GM18868 (cell line): Measurements from ENCODE around the gene DDX10.
A peak's percentile ranks its signal among the peaks of the same experiment; 100 is the strongest.
"Not testable (repeated sequence)": the region's sequence is repeated elsewhere in the genome, so short reads cannot be mapped to it uniquely, and the experiment has no call there.

Source experiments
- ATAC-seq: cut with Tn5 transposase; IDR thresholded peaks from one replicate; pipeline ENCODE4 v1.9.1; 2021; ENCODE audit warnings: mild to moderate bottlenecking, moderate library complexity; ENCODE audit not compliant: unreplicated experiment

The DDX10 gene

DNA sequence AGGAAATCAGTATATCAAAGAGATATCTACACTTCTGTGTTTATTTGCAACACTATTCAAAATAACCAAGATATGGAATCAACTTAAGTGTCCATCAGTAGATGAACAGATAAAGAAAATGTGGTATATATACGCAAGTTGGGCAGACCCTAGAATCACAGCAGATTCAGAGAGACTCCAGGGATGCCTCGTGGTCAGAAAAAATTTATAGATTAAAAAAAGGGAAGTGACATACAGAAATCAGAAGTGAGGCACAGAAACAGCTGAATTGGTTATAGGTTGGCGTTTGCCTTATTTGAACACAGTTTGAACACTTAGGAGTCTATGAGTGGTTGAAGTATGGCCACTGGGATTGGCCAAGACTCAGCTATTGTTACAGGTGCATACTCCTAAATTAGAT, 10.8 kb upstream of the DDX10 start:
- ATAC-seq, result not testable (repeated sequence)

DNA sequence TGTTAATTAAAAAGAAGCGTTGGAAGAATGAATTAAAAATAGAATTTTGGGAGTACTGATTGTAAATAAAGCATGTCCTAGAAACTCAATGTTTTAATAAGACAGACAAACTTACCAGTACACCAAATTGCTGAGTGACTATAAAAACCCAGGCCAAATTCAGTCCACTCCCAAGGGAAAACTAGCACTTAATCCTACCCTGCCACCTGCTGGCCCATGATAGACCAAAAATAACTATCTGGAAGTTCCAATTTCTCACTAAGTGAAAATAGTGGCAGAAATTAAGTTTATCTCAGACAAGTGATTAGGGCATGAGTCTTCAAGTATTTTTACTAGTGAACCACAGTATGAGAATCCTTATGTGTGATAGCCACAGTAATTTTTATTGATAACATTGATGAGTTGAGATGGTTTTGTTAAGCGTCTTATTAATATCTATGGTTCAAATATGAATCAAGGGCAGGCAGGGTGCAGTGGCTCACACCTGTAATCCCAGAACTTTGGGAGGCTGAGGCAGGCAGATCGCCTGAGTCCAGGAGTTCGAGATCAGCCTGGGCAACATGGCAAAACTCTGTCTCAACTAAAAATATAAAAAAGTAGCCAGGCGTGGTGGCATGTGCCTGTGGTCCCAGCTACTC, 9.8 kb upstream of the DDX10 start:
- peak; percentile 48 for ATAC-seq

DNA sequence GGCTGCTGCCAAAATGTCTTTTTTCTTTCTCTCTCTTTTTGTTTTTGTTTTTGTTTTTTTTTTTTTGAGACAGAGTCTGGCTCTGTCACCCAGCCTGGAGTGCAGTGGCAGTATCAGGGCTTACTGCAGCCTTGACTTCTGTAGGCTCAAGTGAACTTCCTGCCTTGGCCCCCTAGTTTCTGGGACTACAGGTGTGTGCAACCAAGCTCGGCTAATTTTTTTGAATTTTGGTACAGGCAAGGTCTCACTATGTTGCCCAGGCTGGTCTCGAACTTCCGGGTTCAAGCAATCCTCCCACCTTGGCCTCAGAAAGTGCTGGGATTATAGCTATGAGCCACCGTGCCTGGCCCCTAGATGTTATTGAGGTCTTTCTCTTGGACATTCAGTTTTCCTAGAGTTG, 2.2 kb upstream of the DDX10 start:
- ATAC-seq, result no peak

DNA sequence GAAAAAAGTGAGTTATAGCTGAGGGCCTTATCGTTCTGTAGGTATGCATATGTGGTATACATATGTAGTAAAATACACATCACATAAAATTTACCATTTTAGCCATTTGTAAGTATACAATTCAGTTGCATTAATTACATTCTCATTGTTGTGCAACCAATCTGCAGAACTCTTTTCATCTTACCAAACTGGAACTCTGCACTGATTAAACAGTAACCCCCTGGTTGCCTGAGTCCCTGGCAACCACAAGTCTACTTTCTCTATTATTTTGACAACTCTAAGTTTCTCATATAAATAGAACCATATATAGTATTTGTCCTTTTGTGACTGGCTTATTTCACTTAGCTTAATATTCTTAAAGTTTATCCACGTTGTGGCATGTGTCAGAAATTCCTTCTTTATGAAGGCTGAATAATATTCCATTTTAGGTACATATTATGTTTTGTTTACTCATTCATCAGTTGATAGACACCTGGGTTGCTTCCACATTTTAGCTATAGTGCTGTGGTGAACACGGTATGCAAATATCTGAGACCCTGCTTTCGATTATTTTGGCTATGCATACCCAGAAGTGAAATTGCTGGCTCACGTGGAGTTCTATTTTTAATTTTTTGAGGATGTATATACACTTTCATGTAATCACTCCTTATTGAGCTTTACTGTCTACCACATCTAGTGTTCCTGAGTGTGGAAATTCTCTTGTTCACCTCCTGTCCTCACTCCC, 1.6 kb upstream of the DDX10 start:
- ATAC-seq, result no peak

DNA sequence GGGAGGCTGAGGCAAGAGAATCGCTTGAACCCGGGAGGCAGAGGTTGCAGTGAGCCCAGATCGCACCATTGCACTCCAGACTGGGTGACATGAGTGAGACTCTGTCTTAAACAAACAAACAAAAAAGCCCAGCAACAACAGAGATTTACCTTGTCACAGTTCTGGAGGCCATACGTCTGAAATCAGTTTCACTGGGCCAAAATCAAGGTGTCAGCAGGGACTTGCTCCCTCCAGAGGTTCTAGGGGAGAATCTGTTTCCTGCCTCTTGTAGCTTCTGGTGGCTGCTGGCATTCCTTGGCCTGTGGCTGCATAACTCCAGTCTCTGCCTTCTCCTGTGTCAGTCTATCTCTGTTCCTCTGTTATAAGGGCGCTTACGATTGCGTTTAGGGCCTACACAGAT, 1.5 kb downstream of the DDX10 start:
- no peak for ATAC-seq

DNA sequence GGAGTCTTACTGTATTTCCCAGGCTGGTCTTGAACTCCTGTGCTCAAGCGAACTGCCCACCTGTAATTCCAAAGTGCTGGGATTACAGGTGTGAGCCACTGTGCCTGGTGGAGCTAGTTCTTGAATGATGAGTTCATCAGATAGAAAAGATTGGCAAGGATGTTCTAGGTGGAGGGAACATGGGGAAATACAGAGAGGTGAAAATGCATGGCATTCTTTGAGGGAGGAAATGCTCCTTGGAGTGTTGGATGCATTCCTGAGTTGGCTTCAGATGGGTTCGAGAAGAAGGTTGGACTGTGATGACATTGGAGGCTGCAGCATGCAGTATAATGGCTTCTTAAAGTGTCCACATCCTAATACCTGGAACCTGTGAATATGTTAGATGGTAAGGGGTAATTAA, 4.4 kb downstream of the DDX10 start:
- ATAC-seq, result no peak

DNA sequence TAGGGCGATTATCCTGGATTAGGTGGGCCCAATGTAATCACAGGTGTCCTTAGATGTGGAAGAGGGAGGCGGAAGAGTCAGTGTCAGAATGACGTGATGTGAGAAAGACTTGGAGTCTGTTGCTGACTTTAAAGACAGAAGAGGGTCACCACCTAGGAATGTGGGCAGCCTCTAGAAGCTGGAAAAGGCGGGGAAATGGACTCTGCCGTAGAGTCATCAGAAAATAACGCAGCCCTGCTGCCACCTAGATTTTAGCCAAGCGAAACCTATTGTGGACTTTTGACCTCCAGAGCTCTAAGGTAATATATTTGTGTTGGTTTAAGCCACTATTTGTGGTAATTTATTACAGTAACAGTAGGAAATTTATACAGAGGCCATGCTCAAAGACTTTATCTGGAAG, 4.8 kb downstream of the DDX10 start:
- no peak for ATAC-seq

DNA sequence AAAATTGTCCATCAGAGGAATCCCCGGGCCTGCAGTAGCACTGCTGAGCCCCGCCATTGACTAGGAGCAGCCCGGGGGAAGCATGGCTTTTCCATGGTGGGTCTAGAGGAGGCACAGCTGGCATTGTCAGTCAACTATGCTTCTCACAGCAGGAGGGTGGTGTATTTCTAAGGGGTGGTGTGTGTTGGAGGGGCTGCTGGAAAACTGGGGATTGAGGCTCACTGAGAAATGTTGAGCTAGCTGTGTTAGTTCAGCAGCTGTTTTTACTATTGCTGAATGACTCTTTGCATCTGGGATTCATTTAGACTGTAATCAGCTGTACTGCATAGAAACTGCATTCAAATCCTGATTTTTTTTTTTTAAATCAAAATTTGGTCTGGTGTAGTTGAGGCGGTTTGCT, 5.6 kb downstream of the DDX10 start:
- no peak for ATAC-seq

DNA sequence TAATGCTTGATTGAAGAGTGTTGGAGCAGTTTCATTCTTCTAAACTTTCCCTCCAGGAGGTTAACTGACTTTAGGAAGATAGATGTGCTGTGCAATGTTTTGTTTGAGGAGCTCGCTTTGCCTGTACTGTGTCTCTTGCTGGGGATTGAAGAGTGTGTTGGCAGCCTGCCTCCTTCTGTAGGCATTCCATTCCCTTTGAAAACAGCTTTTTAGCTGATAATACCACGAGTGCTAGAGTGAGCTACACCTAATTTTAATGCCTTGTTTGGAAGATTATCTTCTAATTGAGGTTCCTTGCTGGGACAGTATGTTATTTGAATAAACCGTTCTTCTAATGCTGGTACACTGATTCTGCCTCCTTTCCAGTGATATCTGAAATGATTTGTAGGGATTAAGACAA, 7.2 kb downstream of the DDX10 start:
- ATAC-seq, result no peak

DNA sequence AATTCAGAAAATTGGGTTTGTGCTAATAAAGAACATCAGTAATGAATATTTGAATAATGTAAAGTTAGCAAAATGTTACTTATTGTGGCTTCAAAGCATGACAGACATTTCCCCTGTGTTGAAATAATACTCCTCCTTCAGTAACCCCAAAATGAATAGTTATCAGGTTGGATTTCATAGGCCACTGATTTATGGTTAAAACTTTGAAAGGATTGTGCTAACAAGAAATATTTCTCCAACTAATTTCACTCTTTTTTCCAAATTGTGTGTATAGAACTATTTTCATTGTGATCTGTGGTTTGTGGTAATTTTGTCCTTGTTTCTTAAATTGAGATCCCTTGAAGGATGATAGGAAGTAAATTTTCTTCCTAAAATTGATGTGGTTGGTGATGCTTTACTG, 7.9 kb downstream of the DDX10 start:
- no peak for ATAC-seq

DNA sequence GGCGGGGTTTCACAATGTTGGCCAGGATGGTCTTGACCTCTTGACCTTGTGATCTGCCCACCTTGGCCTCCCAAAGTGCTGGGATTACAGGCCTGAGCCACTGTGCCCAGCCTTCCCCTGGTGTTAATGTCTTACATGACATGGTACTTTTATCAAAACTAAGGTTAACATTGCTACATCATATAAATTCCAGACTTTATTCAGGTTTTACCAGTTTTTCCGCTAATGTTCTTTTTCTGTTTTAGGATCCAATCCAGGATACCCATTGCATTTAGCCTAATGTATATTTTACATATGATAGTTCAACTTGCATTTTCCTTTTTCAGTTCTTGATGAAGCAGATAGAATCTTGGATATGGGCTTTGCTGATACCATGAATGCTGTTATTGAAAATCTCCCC, 14.2 kb downstream of the DDX10 start:
- ATAC-seq, result no peak

DNA sequence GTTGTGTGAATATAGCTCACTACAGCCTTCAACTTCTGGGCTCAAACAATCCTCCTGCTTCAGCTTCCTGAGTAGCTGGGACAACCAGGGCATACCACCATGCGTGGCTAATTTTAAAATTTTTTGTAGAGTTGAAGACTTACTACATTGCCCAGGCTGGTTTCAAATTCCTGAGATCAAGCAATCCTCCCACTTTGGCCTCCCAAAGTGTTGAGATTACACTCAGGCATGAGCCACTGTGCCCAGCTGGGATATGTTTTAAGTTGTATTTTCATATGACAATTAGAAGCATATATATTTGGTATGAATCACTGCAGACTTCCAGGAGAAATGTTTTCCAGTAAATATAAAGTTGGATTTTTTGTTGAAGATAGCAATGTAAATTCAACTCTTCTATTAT, 15.4 kb downstream of the DDX10 start:
- ATAC-seq, result no peak

DNA sequence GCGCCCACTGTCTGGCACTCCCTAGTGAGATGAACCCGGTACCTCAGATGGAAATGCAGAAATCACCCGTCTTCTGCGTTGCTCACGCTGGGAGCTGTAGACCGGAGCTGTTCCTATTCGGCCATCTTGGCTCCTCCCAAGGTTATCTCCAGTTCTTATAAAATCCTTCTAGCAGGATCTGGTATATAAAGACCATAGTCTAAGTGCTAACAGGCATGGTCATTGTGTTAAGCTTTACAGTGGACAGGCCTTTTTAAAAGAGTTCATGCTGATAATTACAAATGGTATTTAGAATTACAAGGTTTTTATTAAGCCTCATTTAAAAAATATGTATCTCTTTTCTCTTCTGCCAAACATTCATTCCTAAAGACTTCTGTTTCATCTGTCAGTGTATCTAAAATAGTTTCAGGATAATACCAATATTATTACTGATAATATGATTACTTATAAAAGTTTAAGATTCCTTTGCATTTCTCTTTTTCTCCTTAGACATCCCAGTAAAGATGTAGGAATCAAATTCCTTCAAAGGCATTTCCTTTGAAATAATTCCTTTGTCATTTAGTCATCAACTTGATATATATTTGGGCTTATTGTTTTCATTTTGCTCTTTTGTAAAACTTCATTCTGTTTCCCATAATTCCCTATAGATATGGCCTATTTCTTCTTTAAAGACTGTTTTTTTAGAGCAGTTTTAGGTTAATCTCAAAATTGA, 20.7 kb downstream of the DDX10 start:
- ATAC-seq, result no peak

DNA sequence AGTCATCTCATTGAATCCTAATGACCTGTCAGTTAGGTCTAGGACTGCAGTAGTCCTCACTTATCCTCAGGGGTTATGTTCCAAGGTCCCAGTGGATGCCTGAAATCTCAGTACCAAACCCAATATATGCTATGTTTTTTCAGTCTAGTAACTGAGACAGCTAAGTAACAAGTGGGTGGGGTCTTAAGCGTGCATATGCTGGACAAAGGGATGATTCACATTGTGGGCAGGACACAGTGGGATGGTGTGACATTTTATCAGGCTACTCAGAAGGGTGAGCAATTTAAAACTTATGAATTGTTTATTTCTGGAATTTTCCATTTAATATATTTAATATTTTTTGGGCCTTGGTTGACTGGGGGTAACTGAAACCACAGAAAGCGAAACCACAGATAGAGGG, 29.0 kb downstream of the DDX10 start:
- no peak for ATAC-seq

DNA sequence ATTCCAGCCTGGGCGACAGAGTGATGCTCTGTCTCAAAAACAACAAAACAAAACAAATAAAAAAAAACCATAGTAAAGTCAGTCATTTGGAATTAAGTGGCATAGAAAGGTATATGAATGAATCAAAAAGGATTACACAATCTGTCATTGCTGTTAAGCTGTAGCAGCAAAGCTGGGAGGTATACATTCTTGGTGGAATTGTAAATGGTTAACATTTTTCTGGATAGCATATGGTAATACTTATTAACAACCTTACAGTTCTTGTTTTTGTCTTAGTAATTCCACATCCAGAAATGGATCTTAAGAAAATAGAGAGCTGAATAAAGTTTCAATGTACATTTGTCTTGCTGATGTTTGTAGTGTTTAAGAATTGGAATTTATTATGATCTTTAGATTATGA, 30.0 kb downstream of the DDX10 start:
- ATAC-seq, result no peak

DNA sequence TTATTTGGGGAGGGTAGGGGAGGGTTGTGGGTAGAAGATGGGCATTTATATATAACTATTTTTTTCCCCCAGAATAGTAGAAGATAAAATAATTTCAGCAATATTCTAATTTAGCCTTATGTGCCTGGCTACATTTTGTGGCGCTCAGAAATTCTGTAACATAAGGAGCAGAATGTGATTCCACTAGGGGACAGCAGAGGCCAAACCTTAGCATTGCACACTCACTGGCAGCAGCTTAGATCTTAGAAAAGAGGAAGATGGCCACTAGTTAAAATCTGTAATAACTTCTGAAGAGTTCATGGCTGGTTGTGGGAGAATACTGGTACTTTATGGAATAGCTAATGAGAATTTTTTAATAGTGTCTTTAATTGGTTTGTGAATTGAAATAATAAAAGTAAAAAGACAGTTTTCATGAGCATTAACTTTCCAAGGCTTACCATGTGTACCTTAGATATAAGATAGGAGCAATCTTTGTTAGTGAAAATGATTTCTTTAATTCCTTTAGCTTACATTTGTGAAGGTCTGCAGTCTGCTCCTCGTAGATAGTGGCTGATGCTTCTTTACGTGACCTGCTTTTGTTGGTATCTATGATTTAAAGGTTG, 33.1 kb downstream of the DDX10 start:
- ATAC-seq, result peak; percentile 96

DNA sequence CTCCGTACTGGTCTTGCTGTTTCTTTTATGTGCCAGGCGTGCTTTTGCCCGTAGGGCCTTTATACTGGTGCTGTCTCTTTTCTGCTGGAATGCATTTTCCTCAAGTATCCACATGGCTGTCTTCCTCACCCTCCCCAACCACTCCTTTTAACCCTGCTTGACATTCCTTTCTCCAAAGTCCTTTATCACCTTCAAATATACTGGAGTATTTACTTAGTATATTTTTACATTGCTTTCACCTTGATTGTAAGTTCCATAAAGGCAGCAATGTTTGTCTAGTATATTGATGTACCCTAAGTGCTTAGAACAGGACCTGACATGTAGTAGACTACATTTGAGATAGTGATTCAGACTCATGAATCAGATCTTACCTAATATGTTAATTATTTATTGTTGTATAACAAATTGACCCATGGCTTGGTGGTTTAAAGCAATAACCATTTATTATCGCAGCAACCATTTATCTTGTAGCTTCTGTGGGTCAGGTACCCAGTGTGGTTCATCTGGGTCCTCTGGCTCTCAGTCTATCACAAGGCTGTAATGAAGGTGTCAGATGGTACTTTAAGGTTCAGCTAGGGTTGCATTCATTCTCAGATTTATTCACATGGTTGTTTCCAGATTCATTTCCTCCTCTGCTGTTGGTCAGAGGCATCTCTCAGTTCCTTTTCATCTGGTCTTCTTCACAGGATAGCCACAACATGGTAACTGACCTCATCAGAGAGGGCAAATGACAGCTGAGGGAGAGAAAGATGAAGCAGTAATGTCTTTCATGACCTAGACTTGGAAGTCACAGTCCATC, 34.2 kb downstream of the DDX10 start:
- peak; percentile 59 for ATAC-seq

DNA sequence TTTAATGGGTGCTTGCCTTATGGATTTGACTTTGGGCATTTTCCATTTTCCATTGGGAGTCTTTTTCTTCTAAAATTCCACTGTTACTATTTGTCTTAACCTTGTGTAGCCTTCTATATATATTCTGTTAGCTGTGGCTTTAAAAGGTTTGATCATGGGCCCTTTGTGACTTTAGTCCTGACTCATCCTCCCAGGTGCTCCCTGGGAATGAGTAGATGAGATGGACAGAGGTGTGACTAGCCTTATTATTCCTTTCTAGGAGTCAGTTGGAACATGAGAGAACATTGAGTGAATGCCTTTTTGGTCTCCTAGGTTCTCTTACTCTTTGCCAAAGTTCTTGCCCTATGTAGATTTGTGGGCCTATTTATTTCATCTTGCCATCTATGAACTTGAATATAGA, 39.0 kb downstream of the DDX10 start:
- ATAC-seq, result no peak

DNA sequence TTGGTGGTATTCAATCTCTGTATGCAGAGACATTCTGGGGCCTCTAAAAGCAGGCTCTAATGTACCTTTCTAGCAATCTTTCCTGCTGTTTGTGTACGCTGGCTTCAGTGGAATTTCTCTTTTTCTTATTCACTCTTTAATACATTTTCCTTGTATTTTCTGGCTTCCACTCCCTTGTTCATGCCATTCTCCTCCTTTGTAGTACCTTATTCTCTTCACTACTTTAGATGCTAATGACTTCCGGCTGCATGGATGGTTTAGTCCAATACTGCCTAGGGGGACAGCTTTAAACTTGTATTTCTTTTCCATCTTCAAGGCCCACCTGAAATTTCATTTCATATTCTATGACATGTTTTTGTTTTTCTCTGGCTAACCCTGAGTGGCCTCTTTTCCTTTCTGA, 40.2 kb downstream of the DDX10 start:
- ATAC-seq, result no peak

DNA sequence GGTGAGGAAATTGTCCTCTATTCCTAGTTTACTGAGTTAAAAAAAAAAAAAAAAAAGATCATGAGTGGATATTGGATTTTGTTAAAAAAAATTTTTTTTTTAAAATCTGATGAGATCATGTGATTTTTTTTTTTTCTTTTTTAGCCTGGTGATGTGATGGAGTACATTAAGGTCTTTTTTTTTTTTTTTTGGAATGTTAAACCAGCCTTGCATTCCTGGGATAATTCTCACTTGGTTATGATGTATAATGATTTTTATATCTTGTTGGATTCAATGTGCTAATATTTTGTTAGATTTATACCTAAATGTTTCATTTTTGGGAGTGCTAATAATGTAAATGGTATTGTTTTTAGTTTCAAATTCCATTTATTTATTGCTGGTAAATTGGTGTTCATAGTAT, 43.3 kb downstream of the DDX10 start:
- ATAC-seq, result no peak

DNA sequence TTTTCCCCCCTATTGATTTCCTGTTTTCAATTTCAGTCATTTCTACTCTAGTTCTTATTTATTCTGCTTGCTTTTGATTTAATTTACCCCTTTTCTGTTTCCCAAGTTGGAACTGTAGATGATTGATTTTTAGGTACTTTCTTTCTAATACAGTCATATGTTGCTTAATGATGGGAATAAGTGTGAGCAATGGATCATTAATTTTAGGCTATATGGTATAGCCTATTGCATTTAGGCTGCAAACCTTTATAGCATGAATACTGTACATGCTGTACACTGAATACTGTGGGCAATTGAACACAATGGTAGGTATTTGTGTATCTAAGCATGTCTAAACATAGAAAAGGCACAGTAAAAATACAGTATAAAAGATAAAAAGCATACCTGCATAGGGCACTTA, 44.9 kb downstream of the DDX10 start:
- ATAC-seq, result no peak
